NB4 (cell line): ENCODE measurements around the gene TNIP1.

Source experiments
- MAX ChIP-seq: IDR thresholded peaks from 2 replicates; pipeline ENCODE4 v1.6.1; 2011; ENCODE audit warnings: low read depth, low read length
- MYC ChIP-seq: IDR thresholded peaks from 2 replicates; pipeline ENCODE4 v1.6.1; 2011; ENCODE audit warnings: low read depth, low read length
- POLR2A ChIP-seq: IDR thresholded peaks from 2 replicates; pipeline ENCODE4 v1.6.1; 2011; ENCODE audit warnings: mild to moderate bottlenecking; ENCODE audit not compliant: insufficient read length; ENCODE audit errors: extremely low read depth
- TF ChIP-seq, protein P1 (sequence below): IDR thresholded peaks from one replicate; pipeline ENCODE4 v1.5.1; 2012; ENCODE audit warnings: low read depth, low read length

- TF ChIP-seq, protein P1, sequence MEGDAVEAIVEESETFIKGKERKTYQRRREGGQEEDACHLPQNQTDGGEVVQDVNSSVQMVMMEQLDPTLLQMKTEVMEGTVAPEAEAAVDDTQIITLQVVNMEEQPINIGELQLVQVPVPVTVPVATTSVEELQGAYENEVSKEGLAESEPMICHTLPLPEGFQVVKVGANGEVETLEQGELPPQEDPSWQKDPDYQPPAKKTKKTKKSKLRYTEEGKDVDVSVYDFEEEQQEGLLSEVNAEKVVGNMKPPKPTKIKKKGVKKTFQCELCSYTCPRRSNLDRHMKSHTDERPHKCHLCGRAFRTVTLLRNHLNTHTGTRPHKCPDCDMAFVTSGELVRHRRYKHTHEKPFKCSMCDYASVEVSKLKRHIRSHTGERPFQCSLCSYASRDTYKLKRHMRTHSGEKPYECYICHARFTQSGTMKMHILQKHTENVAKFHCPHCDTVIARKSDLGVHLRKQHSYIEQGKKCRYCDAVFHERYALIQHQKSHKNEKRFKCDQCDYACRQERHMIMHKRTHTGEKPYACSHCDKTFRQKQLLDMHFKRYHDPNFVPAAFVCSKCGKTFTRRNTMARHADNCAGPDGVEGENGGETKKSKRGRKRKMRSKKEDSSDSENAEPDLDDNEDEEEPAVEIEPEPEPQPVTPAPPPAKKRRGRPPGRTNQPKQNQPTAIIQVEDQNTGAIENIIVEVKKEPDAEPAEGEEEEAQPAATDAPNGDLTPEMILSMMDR, result no peak
- TF ChIP-seq POLR2A, result no peak
- no peak for TF ChIP-seq MAX
- TF ChIP-seq MYC, result no peak
Measured at GRCh38 chr5:151108566-151108965, 27.7 kb upstream of the TNIP1 start.
